ENCODE results near the gene SPOCK2.

SPOCK2 gene

DNA sequence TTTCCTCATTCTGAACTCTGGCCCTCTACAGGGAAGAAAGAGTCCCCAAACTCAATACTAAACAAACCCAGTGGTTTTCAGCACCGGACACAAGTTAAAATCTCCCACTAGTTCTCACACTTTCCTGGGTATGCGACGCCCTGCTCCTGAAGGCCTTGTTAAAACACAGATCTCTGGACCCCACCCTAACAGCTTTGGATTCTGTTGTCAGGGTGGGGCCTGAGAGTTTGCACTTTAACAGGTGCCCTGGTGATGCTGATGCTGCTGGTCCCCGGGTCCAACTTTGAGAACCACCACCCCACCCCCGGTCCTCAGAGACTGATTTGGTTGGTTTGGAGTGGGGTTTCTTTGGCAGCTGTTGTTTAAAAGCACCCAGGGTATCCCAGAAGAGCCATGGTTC, 62.5 kb downstream of the SPOCK2 start:
- TF ChIP-seq CTCF (IDR thresholded peaks at IDR 0.05; ENCODE audit: insufficient read depth, low read depth, low read length, missing control alignments): no peak
- DNase-seq (ENCODE audit: low read depth): no peak
- H3K4me3 ChIP-seq (ENCODE audit: low read length): no peak overlapping the region

DNA sequence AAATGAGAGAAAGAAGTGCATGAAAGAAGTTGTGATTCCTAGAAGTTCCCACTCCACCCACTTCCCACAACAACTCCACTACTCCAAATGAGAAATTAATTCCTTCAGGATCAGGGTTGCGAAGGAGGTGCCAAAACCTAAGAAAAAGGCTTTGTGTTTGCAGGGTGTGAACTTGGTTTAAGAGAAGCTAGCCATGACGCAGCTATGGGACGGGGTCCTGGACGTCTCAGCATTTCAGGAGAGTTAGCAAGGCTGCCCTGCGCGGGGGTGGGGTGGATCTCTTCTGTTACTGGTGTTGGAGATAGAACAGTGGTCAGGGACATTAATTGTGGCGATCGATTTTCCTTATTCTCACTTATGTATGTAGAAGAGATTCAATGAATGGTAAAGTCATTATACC, 63.0 kb downstream of the SPOCK2 start:
- no peak overlapping the region for H3K4me3 ChIP-seq (ENCODE audit: low read length)
- DNase-seq (ENCODE audit: low read depth): no peak
- TF ChIP-seq CTCF (IDR thresholded peaks at IDR 0.05; ENCODE audit: insufficient read depth, low read depth, low read length, missing control alignments): no peak

DNA sequence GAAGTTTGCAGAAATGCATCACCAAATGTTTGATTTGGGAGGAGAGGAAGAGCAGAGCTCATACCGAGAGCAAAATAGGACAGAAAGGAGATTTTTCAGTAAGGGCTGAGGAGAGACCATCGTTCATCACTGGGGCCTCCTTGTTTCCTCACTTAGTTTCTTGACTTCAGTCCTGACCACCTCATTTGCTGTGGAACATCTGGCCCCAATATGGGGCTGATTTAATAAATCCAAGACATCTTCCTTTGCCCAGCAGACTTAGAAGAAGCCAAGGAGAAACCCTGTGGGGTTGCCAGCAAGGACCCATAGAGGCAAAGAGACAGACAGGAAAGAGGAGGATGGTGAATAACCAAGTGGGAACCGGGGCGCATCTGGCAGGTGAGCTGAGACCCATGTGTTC, 63.8 kb downstream of the SPOCK2 start:
- no peak for DNase-seq (ENCODE audit: low read depth)
- H3K4me3 ChIP-seq (ENCODE audit: low read length): no peak overlapping the region
- no peak for TF ChIP-seq CTCF (IDR thresholded peaks at IDR 0.05; ENCODE audit: insufficient read depth, low read depth, low read length, missing control alignments)

DNA sequence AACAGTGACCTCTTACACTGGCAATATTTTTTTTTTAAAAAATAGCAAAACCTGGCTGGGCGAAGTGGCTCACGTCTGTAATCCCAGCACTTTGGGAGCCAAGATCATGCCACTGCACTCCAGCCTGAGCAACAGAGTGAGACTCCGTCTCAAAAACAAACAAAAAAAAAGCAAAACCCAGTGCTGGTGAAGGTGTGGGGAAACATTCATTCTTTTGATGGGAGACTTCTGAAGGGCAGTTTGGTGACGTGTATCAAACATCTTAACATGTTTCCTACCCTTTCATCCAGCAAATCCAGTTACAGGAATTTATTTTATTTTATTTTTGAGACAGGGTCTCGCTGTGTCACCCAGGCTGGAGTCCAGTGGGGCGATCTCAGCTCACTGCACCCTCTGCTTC, 66.1 kb downstream of the SPOCK2 start:
- no peak for DNase-seq (ENCODE audit: low read depth)
- TF ChIP-seq CTCF (IDR thresholded peaks at IDR 0.05; ENCODE audit: insufficient read depth, low read depth, low read length, missing control alignments): no peak
- no peak overlapping the region for H3K4me3 ChIP-seq (ENCODE audit: low read length)

DNA sequence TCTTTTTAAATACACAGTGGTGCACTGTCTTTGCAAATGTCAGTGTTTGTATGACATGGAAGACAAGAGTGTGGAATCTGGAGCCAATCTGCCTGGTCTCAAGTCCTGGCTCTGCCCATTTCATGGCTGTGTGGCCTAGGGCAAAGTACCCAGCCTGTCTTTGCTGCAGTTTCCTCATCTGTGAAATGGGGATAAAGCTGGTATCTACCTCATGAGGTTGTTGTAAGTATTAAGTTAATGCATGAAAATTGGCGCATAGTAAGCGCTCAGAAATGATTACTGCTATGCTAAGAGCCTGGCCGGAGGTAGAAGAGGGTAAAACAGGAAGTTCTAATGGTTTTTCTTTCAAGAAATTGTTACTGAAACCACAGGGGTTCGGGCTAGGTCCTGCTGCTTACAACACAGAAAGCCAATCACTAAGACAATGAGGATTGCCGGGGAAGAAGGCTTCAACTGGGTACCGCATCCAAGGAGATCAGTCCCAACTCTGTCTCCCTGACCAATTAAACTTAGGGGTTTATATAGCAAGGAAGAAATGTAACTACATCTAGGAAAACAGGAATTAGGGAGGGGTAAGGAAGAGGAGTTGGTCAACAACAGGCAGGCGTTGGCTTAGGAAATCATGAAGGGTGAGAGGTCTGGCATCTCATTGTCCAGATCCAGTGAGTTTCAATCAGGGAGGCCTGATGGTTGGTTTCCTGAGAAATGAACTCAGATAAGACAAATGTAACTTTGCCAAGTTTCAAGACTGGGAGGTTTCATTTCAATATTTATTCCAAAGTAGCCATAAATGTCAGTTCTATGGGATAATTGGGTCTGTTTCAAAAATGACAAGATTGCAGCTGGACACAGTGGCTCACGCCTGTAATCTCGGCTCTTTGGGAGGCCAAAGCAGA, 67.2 kb downstream of the SPOCK2 start:
- no peak for TF ChIP-seq CTCF (IDR thresholded peaks at IDR 0.05; ENCODE audit: insufficient read depth, low read depth, low read length, missing control alignments)
- H3K4me3 ChIP-seq (ENCODE audit: low read length): no peak overlapping the region
- DNase-seq (ENCODE audit: low read depth): no peak

DNA sequence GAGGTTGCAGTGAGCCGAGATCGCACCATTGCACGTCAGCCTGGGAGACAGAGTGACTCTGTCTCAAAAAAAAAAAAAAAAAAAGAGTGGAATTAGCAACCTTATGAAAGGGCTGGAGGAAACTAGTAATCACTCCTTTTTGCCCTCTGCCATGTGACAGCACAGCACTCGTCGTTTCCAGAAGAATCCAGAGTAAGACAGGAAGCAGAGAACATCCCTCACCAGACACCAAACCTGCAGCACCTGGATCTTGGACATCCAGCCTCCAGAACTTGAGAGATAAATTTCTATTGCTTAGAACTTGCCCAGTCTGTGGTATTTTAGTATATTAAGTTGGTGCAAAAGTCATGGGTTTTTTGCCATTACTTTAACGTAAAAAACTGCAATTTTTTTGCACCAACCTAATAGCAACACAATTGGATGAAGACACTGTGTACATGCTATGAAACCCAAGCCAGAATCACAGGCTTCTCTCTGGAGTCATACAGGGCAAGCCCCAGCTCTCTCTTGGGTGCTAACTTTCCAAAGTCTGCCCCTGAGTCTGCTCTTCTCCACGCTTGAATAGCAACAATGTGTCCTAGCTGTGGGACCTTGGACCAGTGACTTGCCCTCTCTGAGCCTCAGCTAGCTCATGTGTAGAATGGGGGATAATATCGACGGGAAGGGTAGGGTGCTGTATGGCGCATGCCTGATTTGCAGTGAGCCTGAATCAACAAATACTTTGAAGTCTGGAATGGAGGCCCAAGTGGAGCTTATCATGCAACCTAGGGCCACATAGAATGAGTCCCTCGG, 69.1 kb downstream of the SPOCK2 start:
- no peak for TF ChIP-seq CTCF (IDR thresholded peaks at IDR 0.05; ENCODE audit: insufficient read depth, low read depth, low read length, missing control alignments)
- DNase-seq (ENCODE audit: low read depth): no peak
- H3K4me3 ChIP-seq (ENCODE audit: low read length): no peak overlapping the region
